Measurements from ENCODE around the gene ACKR4.

ACKR4 gene

DNA sequence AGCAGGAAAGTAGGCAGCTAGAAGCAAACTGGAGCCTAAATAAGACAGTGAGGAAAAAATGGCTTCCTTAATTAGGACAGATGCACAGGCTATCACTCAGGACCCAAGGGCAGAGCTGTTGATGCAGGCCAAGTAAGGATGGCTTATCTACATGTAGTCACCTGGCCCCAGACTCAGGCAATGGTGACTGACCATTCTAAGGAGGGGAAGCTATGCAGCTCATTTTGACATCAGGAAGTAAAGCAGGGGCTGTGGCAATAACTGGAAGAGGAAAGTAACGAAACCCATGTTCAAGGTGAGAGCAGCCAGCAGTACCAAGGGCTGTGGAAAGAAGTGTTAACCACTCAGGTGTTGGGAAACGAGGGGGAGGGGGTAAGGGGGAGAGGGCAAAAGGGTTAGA is 46.3 kb downstream of the ACKR4 start:
- DNase-seq, result no peak

- DNase-seq, result no peak
Measured at GRCh38 chr3:132645058-132645457, 48.0 kb downstream of the ACKR4 start.

DNA sequence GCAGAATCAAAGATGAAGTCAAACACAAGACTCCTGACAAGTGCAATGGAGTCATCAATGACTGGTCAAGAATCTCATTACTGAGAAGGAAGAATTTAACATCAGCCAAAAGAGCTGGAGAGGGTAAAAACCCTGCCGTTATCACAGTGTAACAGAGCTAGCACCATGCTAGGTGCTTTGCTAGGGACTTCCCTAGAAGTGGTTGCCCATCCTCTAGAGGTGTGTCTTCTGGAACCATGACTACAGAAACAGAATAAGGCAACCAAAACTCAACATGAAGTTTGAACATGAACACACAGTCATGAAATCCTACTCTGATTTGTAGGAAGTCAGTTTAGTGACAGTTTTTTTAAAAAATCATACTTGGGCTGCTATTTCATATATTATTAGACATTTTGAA is 53.1 kb downstream of the ACKR4 start:
- no peak for DNase-seq

Measured in NCI-H1092 treated with DMSO at 0.1 percent for 48 hours (cell line).